A673 (cell line): ENCODE results near the gene PRRC2A. TPM values are rescaled to one million over a fixed set of nuclear protein-coding genes. Genes with fewer than 3 reads are reported as not detected.

Experiments used
- BruUV-seq: library from RNA; stranded (reverse); fragments of 400-500 nt; replicated peaks from 2 replicates; lab custom pipeline; 2021; lab: Mats Ljungman, UMichigan
- CTCF ChIA-PET: fragments of 300-600 bp; sonication (Branson Sonifier 250); formaldehyde crosslinking; loops from one replicate; lab custom pipeline; 2022; ENCODE audit warnings: antibody characterized with exemption; lab: Charles Lee
- POLR2A ChIA-PET: fragments of 300-600 bp; sonication (Branson Sonifier 250); formaldehyde crosslinking; loops from one replicate; lab custom pipeline; 2022; ENCODE audit warnings: antibody characterized with exemption; ENCODE audit not compliant: low non-redundant PET; lab: Charles Lee
- DNase-seq: peaks from one replicate; pipeline ENCODE4 v3.0.0-alpha.2; 2015; ENCODE audit warnings: low spot score
- H3K27ac ChIP-seq: fragments of 200-600 bp; sonication (generic); 2 replicates; pipeline ENCODE4 v1.5.1; 2016; ENCODE audit warnings: mixed run types, low read depth, mild to moderate bottlenecking, mixed read lengths, antibody characterized with exemption, low read length; ENCODE audit not compliant: poor library complexity, severe bottlenecking
- H3K27me3 ChIP-seq: fragments of 200-600 bp; sonication (generic); replicated peaks from 2 replicates; pipeline ENCODE4 v1.6.1; 2017; ENCODE audit warnings: mixed run types, low read depth, mild to moderate bottlenecking, mixed read lengths, antibody characterized with exemption, low read length; ENCODE audit not compliant: insufficient read depth, poor library complexity
- H3K36me3 ChIP-seq: fragments of 200-600 bp; sonication (generic); 2 replicates; pipeline ENCODE4 v1.6.1; 2016; ENCODE audit warnings: mixed run types, mild to moderate bottlenecking, mixed read lengths, antibody characterized with exemption, low read length; ENCODE audit not compliant: insufficient read depth, poor library complexity, severe bottlenecking
- H3K4me1 ChIP-seq: fragments of 200-600 bp; sonication (generic); 2 replicates; pipeline ENCODE4 v1.6.1; 2017; ENCODE audit warnings: mixed run types, mild to moderate bottlenecking, mixed read lengths, antibody characterized with exemption, low read length; ENCODE audit not compliant: insufficient read depth, poor library complexity, severe bottlenecking
- H3K4me3 ChIP-seq: fragments of 200-600 bp; sonication (generic); 2 replicates; pipeline ENCODE4 v1.5.1; 2016; ENCODE audit warnings: low read depth, mixed run types, mild to moderate bottlenecking, mixed read lengths, low read length; ENCODE audit not compliant: poor library complexity, severe bottlenecking
- H3K9me3 ChIP-seq: fragments of 200-600 bp; sonication (generic); 2 replicates; pipeline ENCODE4 v1.6.1; 2016; ENCODE audit warnings: mixed run types, low read depth, mild to moderate bottlenecking, mixed read lengths, antibody characterized with exemption, low read length; ENCODE audit not compliant: poor library complexity, severe bottlenecking
- CTCF ChIP-seq: fragments of 300-800, 200-600 bp; sonication (generic); conservative IDR thresholded peaks from 2 replicates; pipeline ENCODE4 v1.5.1; 2017; ENCODE audit warnings: low read depth, mild to moderate bottlenecking, antibody characterized with exemption, low read length, moderate library complexity, mixed read lengths
- EZH2 ChIP-seq: fragments of 200-600 bp; sonication (generic); IDR thresholded peaks from 2 replicates; pipeline ENCODE4 v1.6.1; 2017; ENCODE audit warnings: borderline replicate concordance, low read depth, mild to moderate bottlenecking, mixed read lengths, antibody characterized with exemption, low read length; ENCODE audit not compliant: poor library complexity, severe bottlenecking
- intact Hi-C: fragments of 100-400 bp; cut with micrococcal nuclease; formaldehyde crosslinking; loops from one replicate; pipeline ENCODE4 v1.10.0; 2022; ENCODE audit not compliant: unreplicated experiment
- total RNA-seq: library from RNA; stranded (reverse); gene quantifications from 2 replicates; pipeline ENCODE4 v1.2.3, GENCODE V29; 2021

PRRC2A gene
- total RNA-seq, 1 experiment from 2014 or later: 289 TPM

- intact Hi-C loops: no loop called here
- BruUV-seq: TSS peak; percentile 15
- ChIA-PET POLR2A (no interaction called here), CTCF (no interaction called here)
- TF ChIP-seq EZH2 (no peak), CTCF (no peak)
- H3K36me3 ChIP-seq: peaks cover 100% of the 10 kb centered on the region
- H3K4me1 ChIP-seq: no peaks in the 10 kb centered on the region
- H3K4me3 ChIP-seq: no peak overlapping the region
- DNase-seq: no peak
- H3K27ac ChIP-seq: no peak overlapping the region
- H3K27me3 ChIP-seq: no peaks in the 10 kb centered on the region
- no peaks in the 10 kb centered on the region for H3K9me3 ChIP-seq
Observed at GRCh38 chr6:31631209-31631608, 10.7 kb downstream of the PRRC2A start.

- Histone ChIP-seq H3K4me1 (no peaks in the 10 kb centered on the region), H3K27ac (peak overlapping the region; percentile 65), H3K36me3 (peaks cover 100% of the 10 kb centered on the region), H3K4me3 (no peak overlapping the region), H3K9me3 (no peaks in the 10 kb centered on the region), H3K27me3 (no peaks in the 10 kb centered on the region)
- ChIA-PET CTCF (no interaction called here), POLR2A (no interaction called here)
- no TSS peak for BruUV-seq
- TF ChIP-seq CTCF (no peak), EZH2 (no peak)
- no peak for DNase-seq
- intact Hi-C loops: no loop called here
Observed at GRCh38 chr6:31631681-31632278, 11.3 kb downstream of the PRRC2A start.

- no TSS peak for BruUV-seq
- no peaks in the 10 kb centered on the region for H3K9me3 ChIP-seq
- intact Hi-C loops: no loop called here
- peaks cover 100% of the 10 kb centered on the region for H3K36me3 ChIP-seq
- DNase-seq: no peak
- CTCF ChIA-PET: no interaction called here
- H3K4me1 ChIP-seq: no peaks in the 10 kb centered on the region
- H3K27me3 ChIP-seq: no peaks in the 10 kb centered on the region
- H3K27ac ChIP-seq: peak overlapping the region; percentile 65
- no peak for TF ChIP-seq EZH2
- TF ChIP-seq CTCF: no peak
- POLR2A ChIA-PET: no interaction called here
- H3K4me3 ChIP-seq: no peak overlapping the region
Observed at GRCh38 chr6:31632279-31632946, 11.9 kb downstream of the PRRC2A start.
